NCI-H2029 (cell line): ENCODE data around the gene TBX6.
"Not testable (repeated sequence)": the region's sequence is repeated elsewhere in the genome, so short reads cannot be mapped to it uniquely, and the experiment has no call there.

Experiments
- DNase-seq: peaks from one replicate; lab custom pipeline; 2025; lab: John Stamatoyannopoulos, UW

The TBX6 gene, protein sequence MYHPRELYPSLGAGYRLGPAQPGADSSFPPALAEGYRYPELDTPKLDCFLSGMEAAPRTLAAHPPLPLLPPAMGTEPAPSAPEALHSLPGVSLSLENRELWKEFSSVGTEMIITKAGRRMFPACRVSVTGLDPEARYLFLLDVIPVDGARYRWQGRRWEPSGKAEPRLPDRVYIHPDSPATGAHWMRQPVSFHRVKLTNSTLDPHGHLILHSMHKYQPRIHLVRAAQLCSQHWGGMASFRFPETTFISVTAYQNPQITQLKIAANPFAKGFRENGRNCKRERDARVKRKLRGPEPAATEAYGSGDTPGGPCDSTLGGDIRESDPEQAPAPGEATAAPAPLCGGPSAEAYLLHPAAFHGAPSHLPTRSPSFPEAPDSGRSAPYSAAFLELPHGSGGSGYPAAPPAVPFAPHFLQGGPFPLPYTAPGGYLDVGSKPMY

DNA sequence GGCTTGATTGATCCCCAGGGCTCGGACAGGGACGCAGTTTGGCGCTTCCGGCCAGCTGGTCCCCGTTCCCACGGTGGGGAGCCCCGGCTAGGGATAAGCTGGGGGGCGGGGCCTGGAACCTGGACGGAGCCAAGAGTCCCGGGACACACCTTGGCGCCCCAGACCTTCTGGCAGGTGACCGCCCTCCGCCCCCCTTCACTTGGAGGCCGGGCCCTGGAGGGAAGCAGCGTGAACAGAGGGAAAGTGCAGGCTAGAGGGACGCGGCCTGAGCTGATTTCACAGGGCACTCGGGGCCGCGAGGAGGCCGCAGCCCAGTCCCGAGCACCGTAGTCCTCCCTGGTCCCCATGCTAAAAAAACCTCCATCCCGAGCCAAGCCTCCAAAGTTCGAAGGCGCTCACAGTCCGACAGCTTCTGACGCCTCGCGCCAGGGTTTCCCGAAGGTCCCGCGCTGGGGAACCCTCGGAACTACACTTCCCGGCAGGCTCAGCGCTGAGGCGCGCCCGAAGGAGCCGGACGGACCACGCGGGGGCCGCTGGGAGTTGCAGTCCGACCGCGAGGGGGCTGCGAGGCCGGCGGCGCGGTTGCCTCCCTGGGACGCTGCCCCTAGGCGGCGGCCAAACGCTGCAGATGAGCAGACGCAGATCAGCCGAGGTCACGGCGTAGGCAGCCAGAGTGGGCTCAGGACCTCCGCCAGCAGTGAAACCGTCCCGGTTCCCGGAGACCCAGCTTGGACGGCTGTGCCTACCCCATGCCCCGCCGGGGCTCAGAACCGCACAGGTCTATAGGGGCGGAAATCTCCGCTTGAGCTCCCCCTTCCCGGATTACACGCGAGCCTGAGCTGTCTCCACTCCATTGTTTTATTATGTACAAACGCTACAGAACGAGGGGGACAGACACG is at the start of gene TBX6:
Gene TBX6 (minus strand): TSS at position 451 of the 899 bp plus-strand sequence. CDS start 731 bp downstream, outside the sequence.
- DNase-seq = peak; percentile 85

DNA sequence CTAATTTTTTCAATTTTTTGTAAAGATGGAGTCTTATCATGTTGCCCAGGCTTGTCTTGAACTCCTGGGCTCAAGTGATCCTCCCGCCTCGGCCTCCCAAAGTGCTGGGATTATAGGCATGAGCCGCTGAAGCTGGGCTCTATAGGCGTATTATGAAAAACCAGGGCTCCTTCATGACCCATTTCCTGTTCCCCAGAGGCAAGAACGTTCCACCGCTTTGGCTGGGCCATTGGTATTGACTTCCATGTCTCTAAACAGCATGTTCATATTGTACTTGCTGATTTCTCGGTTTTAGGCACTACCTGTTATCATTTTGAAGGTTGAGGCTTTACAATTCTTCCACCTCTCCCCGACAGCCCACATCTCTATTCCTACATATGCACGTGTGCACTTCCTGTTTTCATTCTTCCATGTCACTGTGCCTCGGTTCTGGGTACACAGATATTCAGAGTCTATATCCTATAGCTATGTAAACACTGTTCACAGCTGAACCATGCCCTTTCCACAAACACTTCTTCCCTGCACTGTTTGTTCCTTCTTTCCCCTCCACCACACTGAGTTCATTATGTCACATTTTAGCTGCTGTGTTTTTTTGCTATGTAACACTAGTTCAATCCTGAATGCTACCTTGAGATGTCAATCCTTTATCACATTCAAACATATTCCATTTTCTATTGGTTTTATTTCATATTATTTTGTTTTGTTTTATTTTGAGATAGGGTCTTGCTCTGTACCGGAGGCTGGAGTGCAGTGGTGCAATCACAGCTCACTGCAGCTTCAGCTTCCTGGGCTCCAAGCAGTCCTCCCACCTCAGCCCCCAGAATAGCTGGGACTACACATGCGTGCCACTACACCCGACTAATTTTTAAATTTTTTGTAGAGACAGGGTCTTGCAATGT is 48.1 kb upstream of the TBX6 start:
- peak; percentile 37 for DNase-seq

- DNase-seq = no peak
Observed at GRCh38 chr16:30137897-30138296, 46.2 kb upstream of the TBX6 start.

- DNase-seq = no peak
Observed at GRCh38 chr16:30136971-30137605, 45.4 kb upstream of the TBX6 start.

DNA sequence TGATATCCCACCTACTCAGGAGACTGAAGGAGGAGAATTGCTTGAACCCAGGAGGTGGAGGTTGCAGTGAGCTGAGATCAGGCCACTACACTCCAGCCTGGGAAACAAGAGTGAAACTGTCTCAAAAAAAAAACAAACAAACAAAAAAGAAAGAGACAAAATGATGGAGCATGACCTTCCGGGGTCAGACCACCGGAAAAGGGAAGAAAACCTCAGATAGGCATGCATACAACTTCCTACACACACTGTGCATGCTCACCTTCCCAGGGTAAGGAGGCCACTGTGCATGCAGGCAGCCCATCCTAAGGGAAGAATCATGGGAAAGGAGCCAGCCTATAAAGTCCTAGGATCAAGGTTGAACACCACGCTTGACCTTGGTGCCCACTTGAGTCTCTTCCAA is 40.9 kb upstream of the TBX6 start:
- DNase-seq = no peak

- DNase-seq = peak; percentile 97
Observed at GRCh38 chr16:30131869-30132475, 40.2 kb upstream of the TBX6 start.

- no peak for DNase-seq
Observed at GRCh38 chr16:30127993-30128392, 36.3 kb upstream of the TBX6 start.

- not testable (repeated sequence) for DNase-seq
Observed at GRCh38 chr16:30125690-30126089, 34.0 kb upstream of the TBX6 start.

DNA sequence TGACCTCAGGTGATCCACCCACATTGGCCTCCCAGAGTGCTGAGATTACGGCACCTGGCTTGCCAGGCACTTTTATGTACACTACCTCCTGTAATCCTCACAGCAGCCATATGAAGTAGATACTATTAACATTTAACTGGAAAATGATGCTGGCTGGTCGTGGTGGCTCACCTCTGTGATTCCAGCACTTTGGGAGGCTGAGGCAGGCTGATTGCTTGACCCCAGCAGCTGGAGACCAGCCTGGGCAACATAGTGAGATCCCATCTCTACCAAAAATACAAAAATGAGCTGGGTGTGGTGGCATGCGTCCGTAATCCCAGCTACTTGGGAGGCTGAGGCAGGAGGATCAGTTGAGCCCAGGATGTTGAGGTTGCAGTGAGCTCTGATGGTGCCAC is 33.3 kb upstream of the TBX6 start:
- no peak for DNase-seq

- no peak for DNase-seq
Observed at GRCh38 chr16:30122604-30123160, 31.0 kb upstream of the TBX6 start.

- DNase-seq = no peak
Observed at GRCh38 chr16:30121741-30122571, 30.2 kb upstream of the TBX6 start.

- no peak for DNase-seq
Observed at GRCh38 chr16:30120340-30121105, 28.8 kb upstream of the TBX6 start.

DNA sequence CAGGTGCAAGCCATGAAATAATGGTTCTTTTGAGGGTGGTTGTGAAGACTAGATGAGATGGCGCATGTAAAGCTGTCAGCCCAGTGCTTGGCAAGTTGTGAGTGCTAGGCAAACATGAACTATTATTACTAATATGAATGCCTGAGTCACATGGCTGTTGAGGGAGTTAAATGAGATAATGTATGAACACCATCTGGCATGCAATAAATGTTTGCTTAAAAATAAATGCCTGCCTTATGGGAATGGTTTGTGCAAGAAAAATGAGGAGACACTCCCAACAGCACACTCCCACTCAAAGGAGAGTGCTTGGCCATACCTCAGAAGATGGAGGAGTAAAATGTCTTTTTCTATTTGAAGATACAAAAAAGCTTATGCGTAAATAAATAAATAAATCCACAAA is 27.7 kb upstream of the TBX6 start:
- no peak for DNase-seq

DNA sequence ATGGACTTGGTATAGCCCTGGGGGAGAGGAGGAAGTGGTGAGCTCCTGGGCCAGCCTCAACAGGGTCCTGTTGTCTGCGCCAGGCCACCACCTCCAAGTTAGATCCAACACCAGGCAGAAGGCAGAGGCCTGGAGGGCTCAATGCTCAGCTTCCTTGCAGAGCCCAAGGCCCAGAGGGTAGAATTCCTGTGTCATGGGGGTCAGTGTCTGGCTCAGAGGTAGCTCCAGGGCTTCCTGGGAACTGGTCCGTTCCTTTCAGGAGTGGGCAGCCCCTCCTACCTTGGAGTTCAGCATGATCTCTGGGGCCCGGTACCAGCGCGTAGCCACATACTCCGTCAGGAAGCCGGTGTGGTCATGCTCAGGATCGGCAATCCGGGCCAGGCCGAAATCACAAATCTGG is 26.0 kb upstream of the TBX6 start:
- DNase-seq = no peak

DNA sequence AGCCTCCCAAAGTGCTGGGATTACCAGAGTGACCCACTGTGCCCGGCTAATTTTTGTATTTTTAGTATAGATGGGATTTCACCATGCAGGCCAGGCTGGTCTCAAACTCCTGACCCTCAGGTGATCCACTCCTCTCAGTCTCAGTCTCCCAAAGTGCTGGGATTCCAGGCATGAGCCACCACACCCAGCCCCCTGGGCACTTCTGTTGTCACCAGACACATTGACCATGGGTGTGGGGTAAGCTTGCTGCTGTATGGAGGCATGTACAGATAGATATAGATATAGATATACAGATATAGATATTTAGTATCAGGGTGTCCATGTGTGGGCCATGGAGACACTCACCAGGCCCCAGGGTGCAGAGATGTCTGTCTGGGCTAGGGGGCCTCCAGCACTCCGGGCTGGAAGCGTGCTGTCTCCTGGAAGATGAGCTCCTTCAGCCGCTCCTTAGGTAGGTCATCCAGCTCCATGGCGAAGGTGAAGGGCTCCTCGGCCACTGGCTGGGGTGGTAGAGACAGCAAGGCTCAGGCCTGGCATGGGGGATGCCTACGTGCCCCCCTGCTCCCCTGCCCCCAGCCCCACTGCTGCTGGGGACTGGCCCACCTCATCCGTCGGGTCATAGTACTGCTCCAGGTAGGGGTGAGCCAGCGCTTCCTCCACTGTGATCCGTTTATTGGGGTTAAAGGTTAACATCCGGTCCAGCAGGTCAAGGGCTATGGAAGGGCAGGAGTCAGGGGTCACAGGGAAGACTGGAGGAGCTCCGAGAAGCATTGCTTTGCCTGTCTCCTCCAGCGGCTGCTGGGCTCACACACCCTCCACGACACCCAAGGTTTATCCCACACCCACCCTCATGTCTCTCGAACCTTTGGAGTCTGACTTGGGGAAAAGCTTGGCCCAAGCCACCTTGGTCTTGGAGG is 24.8 kb upstream of the TBX6 start:
- no peak for DNase-seq

GRCh38 chr16:30115238-30115637 is 23.5 kb upstream of the TBX6 start:
- DNase-seq = no peak

- not testable (repeated sequence) for DNase-seq
Observed at GRCh38 chr16:30114833-30115232, 23.1 kb upstream of the TBX6 start.

- no peak for DNase-seq
Observed at GRCh38 chr16:30114411-30114810, 22.7 kb upstream of the TBX6 start.
